ENCODE data around the gene EEF1AKMT1. TPM values are rescaled to one million over a fixed set of nuclear protein-coding genes. Genes with fewer than 3 reads are reported as not detected.

Gene EEF1AKMT1
- total RNA-seq, 1 experiment from 2014 or later = 1.5 TPM

DNA sequence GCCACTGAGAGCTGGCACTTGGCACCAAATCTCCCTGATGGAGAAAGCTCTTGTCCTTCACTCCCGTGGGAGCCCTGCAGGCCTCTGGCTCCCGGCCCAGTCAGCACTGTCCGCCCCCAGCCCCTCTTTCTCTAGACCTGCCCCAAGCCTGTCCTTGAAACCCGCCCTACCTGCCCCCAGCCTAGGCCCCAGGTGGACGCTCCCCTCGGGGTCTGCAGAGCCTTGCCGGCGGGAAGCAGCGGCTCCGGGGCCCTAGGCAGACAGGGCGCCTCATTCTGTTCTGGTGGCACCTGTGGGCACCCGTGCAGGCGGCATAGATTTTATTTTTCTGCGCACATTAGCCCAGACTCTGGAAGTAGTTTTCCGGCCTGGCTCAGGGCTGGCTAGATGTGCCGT, 52.7 kb downstream of the EEF1AKMT1 start:
- no peak overlapping the region for H3K4me2 ChIP-seq (ENCODE audit: low read depth, low read length, poor library complexity, severe bottlenecking)
- no peak overlapping the region for H3K4me3 ChIP-seq (ENCODE audit: low read length)
- no peaks in the 10 kb centered on the region for H3K27me3 ChIP-seq (ENCODE audit: low read length)
- DNase-seq = no peak
- no peak overlapping the region for H2AFZ ChIP-seq (ENCODE audit: low read length)
- no peaks in the 10 kb centered on the region for H3K36me3 ChIP-seq (ENCODE audit: insufficient read depth, low read length)
- H3K9me2 ChIP-seq (replicated peaks; ENCODE audit: insufficient read depth, low read length) = no peaks in the 10 kb centered on the region
- H3K4me1 ChIP-seq (ENCODE audit: low read length) = no peaks in the 10 kb centered on the region
- no peaks in the 10 kb centered on the region for H3K79me2 ChIP-seq (ENCODE audit: low read length)
- no peaks in the 10 kb centered on the region for H3K9me3 ChIP-seq (ENCODE audit: low read length)
- H3K27ac ChIP-seq (ENCODE audit: low read length) = no peak overlapping the region
- H4K20me1 ChIP-seq (ENCODE audit: insufficient read depth, low read depth, low read length) = no peaks in the 10 kb centered on the region
- no peak overlapping the region for H3K9ac ChIP-seq (ENCODE audit: low read length)

DNA sequence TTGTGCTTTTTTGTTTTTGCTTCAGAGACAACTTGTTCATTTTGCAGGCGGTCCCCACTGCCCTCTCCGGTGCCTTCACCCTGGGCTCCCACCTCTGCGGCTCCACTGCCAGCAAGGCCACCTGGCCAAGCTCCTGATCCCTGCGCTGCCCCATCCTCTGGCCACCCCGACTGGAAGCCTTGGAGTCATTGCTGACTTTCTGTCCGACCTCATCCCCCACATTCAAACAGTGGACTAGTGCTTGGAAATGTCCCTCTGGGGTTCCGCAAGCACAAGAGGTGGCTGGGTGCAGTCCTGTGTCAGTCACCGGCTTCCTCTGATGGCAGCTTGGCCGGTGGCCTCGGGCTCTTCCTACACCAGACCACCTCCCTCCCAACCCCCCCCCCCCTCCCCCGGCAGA, 53.3 kb downstream of the EEF1AKMT1 start:
- Histone ChIP-seq H3K4me1 (ENCODE audit: low read length) (no peaks in the 10 kb centered on the region), H3K4me2 (ENCODE audit: low read depth, low read length, poor library complexity, severe bottlenecking) (no peak overlapping the region), H3K9me2 (replicated peaks; ENCODE audit: insufficient read depth, low read length) (no peaks in the 10 kb centered on the region), H2AFZ (ENCODE audit: low read length) (no peak overlapping the region), H4K20me1 (ENCODE audit: insufficient read depth, low read depth, low read length) (no peaks in the 10 kb centered on the region), H3K27ac (ENCODE audit: low read length) (no peak overlapping the region), H3K27me3 (ENCODE audit: low read length) (no peaks in the 10 kb centered on the region), H3K9ac (ENCODE audit: low read length) (no peak overlapping the region), H3K79me2 (ENCODE audit: low read length) (no peaks in the 10 kb centered on the region), H3K9me3 (ENCODE audit: low read length) (no peaks in the 10 kb centered on the region), H3K36me3 (ENCODE audit: insufficient read depth, low read length) (no peaks in the 10 kb centered on the region), H3K4me3 (ENCODE audit: low read length) (no peak overlapping the region)
- DNase-seq = no peak

DNA sequence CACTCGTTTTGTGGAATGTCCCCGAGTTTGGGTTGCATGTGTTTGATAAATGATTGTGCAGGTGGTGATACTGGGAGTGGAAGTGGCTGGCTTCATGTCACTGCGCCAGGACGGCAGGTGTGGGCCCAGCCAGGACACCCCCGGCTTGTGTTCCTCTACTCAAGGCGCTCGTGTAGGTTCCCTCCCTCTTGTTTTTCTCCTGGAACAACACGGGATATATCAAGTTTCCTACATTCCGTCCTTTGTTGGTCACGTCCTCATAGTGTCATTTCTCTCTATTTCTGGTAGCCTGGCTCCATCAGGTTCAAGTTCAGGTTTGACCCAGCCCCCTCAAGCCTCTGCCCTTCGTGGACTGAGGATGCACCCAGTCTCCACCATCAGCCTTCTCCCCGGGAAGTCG, 54.0 kb downstream of the EEF1AKMT1 start:
- no peaks in the 10 kb centered on the region for H3K4me1 ChIP-seq (ENCODE audit: low read length)
- H3K79me2 ChIP-seq (ENCODE audit: low read length) = no peaks in the 10 kb centered on the region
- H3K27me3 ChIP-seq (ENCODE audit: low read length) = no peaks in the 10 kb centered on the region
- no peaks in the 10 kb centered on the region for H3K36me3 ChIP-seq (ENCODE audit: insufficient read depth, low read length)
- H3K4me2 ChIP-seq (ENCODE audit: low read depth, low read length, poor library complexity, severe bottlenecking) = no peak overlapping the region
- H4K20me1 ChIP-seq (ENCODE audit: insufficient read depth, low read depth, low read length) = no peaks in the 10 kb centered on the region
- no peaks in the 10 kb centered on the region for H3K9me2 ChIP-seq (replicated peaks; ENCODE audit: insufficient read depth, low read length)
- no peak overlapping the region for H3K4me3 ChIP-seq (ENCODE audit: low read length)
- no peak overlapping the region for H3K9ac ChIP-seq (ENCODE audit: low read length)
- H2AFZ ChIP-seq (ENCODE audit: low read length) = no peak overlapping the region
- H3K9me3 ChIP-seq (ENCODE audit: low read length) = no peaks in the 10 kb centered on the region
- no peak for DNase-seq
- no peak overlapping the region for H3K27ac ChIP-seq (ENCODE audit: low read length)

DNA sequence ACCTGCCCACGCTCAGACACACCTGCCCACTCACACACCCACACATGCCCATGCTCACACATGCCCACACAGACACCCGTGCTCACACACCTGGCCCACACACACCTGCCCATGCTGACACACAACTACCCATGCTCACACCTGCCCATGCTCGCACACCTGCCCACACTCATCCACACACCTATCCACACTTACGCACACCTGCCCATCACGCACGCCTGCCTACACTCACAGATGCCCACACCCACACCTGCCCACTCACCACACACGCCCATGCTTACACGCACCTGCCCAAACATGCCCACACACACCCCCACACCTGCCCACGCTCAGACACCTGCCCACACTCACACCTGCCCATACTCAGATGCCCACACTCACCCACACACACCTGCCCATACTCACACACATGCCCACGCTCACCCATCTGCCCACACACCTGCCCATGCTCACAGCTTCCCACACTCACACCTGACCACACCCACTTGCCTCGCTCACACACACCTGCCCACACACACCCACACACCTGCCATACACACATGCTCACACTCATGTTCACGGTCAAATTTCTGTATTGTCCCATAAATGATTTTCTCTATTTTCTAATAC, 54.7 kb downstream of the EEF1AKMT1 start:
- no peak overlapping the region for H3K9ac ChIP-seq (ENCODE audit: low read length)
- H3K9me3 ChIP-seq (ENCODE audit: low read length) = no peaks in the 10 kb centered on the region
- H3K4me1 ChIP-seq (ENCODE audit: low read length) = no peaks in the 10 kb centered on the region
- no peak overlapping the region for H3K4me3 ChIP-seq (ENCODE audit: low read length)
- no peak for DNase-seq
- no peak overlapping the region for H3K4me2 ChIP-seq (ENCODE audit: low read depth, low read length, poor library complexity, severe bottlenecking)
- no peak overlapping the region for H2AFZ ChIP-seq (ENCODE audit: low read length)
- H3K36me3 ChIP-seq (ENCODE audit: insufficient read depth, low read length) = no peaks in the 10 kb centered on the region
- no peaks in the 10 kb centered on the region for H4K20me1 ChIP-seq (ENCODE audit: insufficient read depth, low read depth, low read length)
- H3K27ac ChIP-seq (ENCODE audit: low read length) = no peak overlapping the region
- no peaks in the 10 kb centered on the region for H3K9me2 ChIP-seq (replicated peaks; ENCODE audit: insufficient read depth, low read length)
- no peaks in the 10 kb centered on the region for H3K79me2 ChIP-seq (ENCODE audit: low read length)
- no peaks in the 10 kb centered on the region for H3K27me3 ChIP-seq (ENCODE audit: low read length)

DNA sequence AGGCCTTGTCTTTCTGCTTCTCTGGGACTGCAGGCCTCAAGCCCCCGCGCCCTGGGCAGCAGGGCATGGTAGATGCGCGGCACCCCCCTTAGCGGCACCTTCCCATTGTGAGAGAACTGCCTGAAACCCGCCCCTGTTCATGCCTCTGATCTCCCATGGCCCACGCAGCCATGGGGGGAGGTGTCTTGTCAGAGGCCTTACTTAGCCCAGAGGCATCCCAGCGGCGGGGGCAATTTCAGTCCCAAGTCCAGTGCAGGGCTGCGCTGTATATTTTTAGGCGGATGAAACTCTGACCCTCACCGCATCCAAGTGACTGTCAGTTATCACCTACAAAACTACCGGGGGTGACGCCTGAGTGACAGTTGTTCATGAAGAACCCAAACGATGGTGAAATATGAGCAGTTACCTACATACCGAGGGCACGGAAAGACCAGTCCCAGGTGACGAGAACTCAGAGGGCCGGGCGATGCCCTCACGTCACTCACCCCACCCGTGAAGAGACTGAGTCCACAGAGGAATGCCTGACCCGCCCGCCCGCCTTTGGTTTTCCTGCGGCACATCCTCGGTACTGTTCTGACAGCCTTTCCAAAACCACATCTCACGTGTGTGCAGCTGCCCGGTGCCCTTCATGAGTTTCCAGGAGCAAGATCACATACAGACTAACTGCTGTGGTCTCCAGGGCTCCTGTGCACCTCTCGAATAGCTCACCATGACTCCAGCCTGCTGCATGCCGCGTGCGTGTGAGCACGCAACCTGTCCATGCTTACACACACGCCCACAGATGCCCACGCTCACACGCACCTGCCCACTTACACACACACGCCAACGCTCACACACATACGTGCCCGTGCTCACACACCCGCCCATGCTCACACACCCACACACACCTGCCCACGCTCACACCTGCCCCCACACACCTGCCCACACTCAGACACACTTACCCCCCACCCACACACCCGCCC, 55.9 kb downstream of the EEF1AKMT1 start:
- no peaks in the 10 kb centered on the region for H3K9me3 ChIP-seq (ENCODE audit: low read length)
- H3K27me3 ChIP-seq (ENCODE audit: low read length) = peaks cover 3% of the 10 kb centered on the region; the same call in 1 of the 2 replicates
- no peaks in the 10 kb centered on the region for H4K20me1 ChIP-seq (ENCODE audit: insufficient read depth, low read depth, low read length)
- H3K4me2 ChIP-seq (ENCODE audit: low read depth, low read length, poor library complexity, severe bottlenecking) = no peak overlapping the region
- no peak overlapping the region for H3K4me3 ChIP-seq (ENCODE audit: low read length)
- H3K9ac ChIP-seq (ENCODE audit: low read length) = no peak overlapping the region
- no peaks in the 10 kb centered on the region for H3K79me2 ChIP-seq (ENCODE audit: low read length)
- no peaks in the 10 kb centered on the region for H3K36me3 ChIP-seq (ENCODE audit: insufficient read depth, low read length)
- H3K9me2 ChIP-seq (replicated peaks; ENCODE audit: insufficient read depth, low read length) = no peaks in the 10 kb centered on the region
- H3K4me1 ChIP-seq (ENCODE audit: low read length) = peaks cover 3% of the 10 kb centered on the region; the same call in 1 of the 2 replicates
- no peak for DNase-seq
- no peak overlapping the region for H2AFZ ChIP-seq (ENCODE audit: low read length)
- no peak overlapping the region for H3K27ac ChIP-seq (ENCODE audit: low read length)

DNA sequence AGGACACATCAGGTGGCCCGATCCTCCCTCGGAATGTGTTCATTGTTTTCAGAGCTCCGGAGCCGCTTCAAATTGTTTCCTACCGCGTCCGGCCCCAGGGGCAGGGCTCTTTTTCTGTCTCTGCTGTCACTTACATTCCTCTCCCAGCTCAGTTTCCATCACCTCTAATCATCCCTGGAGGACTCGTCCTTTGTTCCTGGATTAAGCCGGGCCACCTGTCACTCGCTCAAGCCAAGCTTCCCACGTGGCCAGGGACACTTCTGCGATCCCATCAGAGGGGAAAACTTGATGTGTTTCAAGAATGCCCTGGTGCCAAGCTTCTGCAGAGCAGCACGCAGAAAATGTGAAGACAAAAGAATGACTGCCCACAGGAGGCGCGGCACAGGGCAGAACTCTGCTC, 56.8 kb downstream of the EEF1AKMT1 start:
- Histone ChIP-seq H3K79me2 (ENCODE audit: low read length) (no peaks in the 10 kb centered on the region), H3K27ac (ENCODE audit: low read length) (no peak overlapping the region), H4K20me1 (ENCODE audit: insufficient read depth, low read depth, low read length) (no peaks in the 10 kb centered on the region), H3K36me3 (ENCODE audit: insufficient read depth, low read length) (no peaks in the 10 kb centered on the region), H2AFZ (ENCODE audit: low read length) (no peak overlapping the region), H3K27me3 (ENCODE audit: low read length) (peaks cover 3% of the 10 kb centered on the region; the same call in 1 of the 2 replicates), H3K4me2 (ENCODE audit: low read depth, low read length, poor library complexity, severe bottlenecking) (no peak overlapping the region), H3K4me1 (ENCODE audit: low read length) (peaks cover 5% of the 10 kb centered on the region; the same call in 1 of the 2 replicates), H3K9me2 (replicated peaks; ENCODE audit: insufficient read depth, low read length) (no peaks in the 10 kb centered on the region), H3K4me3 (ENCODE audit: low read length) (no peak overlapping the region), H3K9me3 (ENCODE audit: low read length) (no peaks in the 10 kb centered on the region), H3K9ac (ENCODE audit: low read length) (no peak overlapping the region)
- DNase-seq = no peak

DNA sequence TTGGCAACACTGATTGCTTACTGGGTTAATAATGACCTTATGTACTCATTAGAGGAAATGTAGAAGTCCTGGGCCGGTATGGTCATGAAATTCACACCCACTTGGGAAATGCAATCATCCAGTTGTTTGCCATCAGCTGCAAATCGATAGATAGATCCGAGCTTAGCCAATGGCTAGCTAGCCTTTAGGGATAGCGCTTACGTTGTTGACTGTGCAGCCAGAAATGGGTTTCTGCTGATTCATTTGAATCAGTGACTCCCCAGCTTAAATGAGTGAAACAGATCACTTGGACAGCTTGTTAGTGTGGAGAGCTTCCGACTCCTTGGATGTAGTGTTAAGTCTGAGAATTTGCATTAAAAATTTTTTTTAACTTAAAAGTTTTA, 58.4 kb downstream of the EEF1AKMT1 start:
- no peak overlapping the region for H3K4me3 ChIP-seq (ENCODE audit: low read length)
- no peaks in the 10 kb centered on the region for H3K9me2 ChIP-seq (replicated peaks; ENCODE audit: insufficient read depth, low read length)
- peaks cover 3% of the 10 kb centered on the region; the same call in 1 of the 2 replicates for H3K27me3 ChIP-seq (ENCODE audit: low read length)
- no peak overlapping the region for H3K4me2 ChIP-seq (ENCODE audit: low read depth, low read length, poor library complexity, severe bottlenecking)
- H3K9me3 ChIP-seq (ENCODE audit: low read length) = no peaks in the 10 kb centered on the region
- DNase-seq = no peak
- peaks cover 5% of the 10 kb centered on the region; the same call in 1 of the 2 replicates for H3K4me1 ChIP-seq (ENCODE audit: low read length)
- H3K27ac ChIP-seq (ENCODE audit: low read length) = no peak overlapping the region
- H4K20me1 ChIP-seq (ENCODE audit: insufficient read depth, low read depth, low read length) = no peaks in the 10 kb centered on the region
- H3K36me3 ChIP-seq (ENCODE audit: insufficient read depth, low read length) = no peaks in the 10 kb centered on the region
- H2AFZ ChIP-seq (ENCODE audit: low read length) = no peak overlapping the region
- no peaks in the 10 kb centered on the region for H3K79me2 ChIP-seq (ENCODE audit: low read length)
- no peak overlapping the region for H3K9ac ChIP-seq (ENCODE audit: low read length)

DNA sequence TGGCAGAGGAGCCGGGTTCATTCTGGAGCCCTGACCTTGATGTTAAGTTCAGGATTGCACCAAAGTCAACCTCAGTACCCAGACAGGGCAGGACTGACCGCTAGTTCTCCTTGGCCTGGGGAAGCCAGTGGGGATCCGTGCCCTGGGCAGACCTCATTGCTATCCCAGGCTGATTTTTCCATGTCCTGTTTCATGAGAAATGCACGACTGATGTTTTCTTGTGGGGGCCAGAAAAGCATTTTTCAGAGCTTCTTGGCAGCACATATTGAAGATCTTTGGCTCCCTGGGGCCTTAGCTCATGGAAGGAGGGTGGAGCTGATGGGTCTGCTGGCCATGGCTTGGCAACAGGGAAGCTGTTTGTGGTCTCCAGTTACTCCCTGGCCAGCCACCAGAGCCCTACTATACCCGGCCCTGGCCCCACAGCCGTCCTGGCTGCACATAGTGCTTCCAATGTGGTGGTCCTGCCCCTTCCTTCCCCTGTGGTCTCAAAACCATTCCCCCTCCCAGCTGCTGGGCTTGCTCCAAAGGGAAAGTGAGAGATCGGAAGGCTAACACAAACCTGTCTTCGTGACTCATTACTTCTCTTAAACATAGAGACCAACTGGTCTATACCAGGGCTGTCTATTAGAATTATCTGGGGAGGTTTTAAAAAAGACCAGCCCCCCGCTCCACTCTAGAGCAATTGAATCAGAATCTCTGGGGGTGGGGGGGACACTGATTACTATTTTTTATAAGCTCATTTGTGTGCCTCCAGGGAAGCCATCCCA, 59.0 kb downstream of the EEF1AKMT1 start:
- no peak overlapping the region for H3K4me2 ChIP-seq (ENCODE audit: low read depth, low read length, poor library complexity, severe bottlenecking)
- H3K27ac ChIP-seq (ENCODE audit: low read length) = no peak overlapping the region
- H3K4me3 ChIP-seq (ENCODE audit: low read length) = no peak overlapping the region
- DNase-seq = no peak
- H3K9ac ChIP-seq (ENCODE audit: low read length) = no peak overlapping the region
- no peaks in the 10 kb centered on the region for H3K9me2 ChIP-seq (replicated peaks; ENCODE audit: insufficient read depth, low read length)
- H3K36me3 ChIP-seq (ENCODE audit: insufficient read depth, low read length) = no peaks in the 10 kb centered on the region
- H3K27me3 ChIP-seq (ENCODE audit: low read length) = peaks cover 3% of the 10 kb centered on the region; the same call in 1 of the 2 replicates
- H4K20me1 ChIP-seq (ENCODE audit: insufficient read depth, low read depth, low read length) = no peaks in the 10 kb centered on the region
- peaks cover 5% of the 10 kb centered on the region; the same call in 1 of the 2 replicates for H3K4me1 ChIP-seq (ENCODE audit: low read length)
- H2AFZ ChIP-seq (ENCODE audit: low read length) = no peak overlapping the region
- no peaks in the 10 kb centered on the region for H3K79me2 ChIP-seq (ENCODE audit: low read length)
- no peaks in the 10 kb centered on the region for H3K9me3 ChIP-seq (ENCODE audit: low read length)
